NCI-H748 (cell line): Measurements from ENCODE around the gene KANK3.

Experiments used
- DNase-seq: peaks from one replicate; lab custom pipeline; 2025; ENCODE audit not compliant: unreplicated experiment; lab: John Stamatoyannopoulos, UW

KANK3 gene

DNA sequence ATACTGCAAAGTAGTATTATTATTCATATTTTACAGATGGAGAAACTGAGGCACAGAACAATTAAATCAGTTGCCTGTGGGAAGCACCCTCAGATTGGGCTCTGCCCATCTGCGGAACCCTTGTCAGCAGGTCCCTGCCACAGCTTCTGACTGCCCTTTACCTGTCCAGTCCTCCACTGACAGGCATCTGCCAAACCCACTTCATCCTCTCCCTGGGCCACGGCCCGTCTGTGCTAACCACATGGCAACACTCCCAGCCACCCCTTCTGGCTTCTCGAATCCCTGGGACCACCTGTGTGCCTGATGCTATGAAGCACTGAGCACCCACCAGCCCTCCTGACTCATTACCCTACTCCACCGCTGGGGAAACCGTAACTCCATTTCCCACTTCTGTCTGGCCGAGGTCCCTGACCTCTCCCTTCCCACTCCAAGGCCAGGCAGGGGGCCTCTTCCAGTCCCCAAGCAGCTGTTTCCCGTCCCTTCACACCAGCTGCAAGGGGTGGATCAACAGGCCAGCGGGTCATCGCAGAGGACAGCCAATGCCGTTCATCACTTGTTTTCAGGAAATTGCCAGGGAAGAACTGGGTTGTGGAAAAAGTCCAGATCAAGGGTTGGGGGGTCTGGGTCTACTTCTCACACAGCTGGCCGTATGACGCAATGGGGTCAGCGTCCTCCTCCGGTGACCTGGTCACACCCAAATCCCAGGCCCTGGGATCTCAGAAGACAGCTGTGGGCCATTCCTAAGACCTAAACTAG is 2.5 kb downstream of the KANK3 start:
- DNase-seq, result no peak

- DNase-seq, result no peak
These were observed 4.2 kb downstream of the KANK3 start for GRCh38 chr19:8338835-8339234.

GRCh38 chr19:8337728-8338127 is 5.3 kb downstream of the KANK3 start:
- DNase-seq, result no peak

- no peak for DNase-seq
These were observed 6.4 kb downstream of the KANK3 start for GRCh38 chr19:8336660-8337059.

- DNase-seq, result peak; percentile 22
These were observed 6.9 kb downstream of the KANK3 start for GRCh38 chr19:8336072-8336569.

- DNase-seq, result peak; percentile 54
These were observed 7.6 kb downstream of the KANK3 start for GRCh38 chr19:8335343-8336071.

DNA sequence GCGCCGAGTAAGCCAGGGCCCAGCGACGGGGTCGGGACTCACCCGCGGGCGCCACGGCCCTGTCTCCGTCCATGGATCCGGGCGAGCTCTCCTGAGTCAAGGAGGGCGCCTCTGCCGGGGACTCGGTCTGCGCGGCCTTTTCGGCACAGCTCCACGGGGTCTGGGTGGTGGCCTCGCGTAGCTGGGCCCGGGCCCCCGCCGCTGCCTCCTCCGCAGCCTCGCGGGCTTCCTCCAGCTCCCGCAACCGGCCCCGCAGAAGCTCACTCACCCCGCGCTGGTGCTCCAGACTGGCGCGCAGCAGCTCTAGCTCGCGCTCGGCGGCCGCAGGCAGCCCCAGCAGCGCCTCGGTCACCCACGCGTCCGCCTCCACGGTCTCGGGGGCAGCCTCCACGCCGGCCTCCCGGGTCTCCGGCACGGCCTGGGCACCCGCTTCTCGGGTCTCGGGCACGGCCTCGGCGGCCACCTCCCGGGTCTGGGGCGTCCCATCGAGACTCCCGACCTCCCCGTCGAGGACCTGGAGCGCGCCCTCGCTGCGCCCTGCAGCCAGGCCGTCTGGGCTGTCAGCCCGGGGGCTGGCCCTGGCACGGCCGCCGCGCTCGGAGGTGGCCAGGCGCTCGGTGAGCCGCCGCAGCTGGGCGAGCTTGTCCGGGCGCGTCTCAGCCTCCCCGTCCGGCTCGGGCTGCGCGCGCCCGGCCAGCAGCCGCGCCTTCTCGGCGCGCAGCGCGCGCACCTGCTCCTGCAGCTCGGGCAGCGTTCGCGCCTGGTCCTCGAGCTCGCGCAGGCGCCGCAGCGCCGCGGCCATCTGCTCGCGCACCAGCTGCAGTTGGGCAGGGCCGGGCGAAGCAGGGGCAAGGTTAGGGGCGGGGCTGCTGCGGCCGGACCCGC is 8.4 kb downstream of the KANK3 start:
- peak; percentile 85 for DNase-seq

DNA sequence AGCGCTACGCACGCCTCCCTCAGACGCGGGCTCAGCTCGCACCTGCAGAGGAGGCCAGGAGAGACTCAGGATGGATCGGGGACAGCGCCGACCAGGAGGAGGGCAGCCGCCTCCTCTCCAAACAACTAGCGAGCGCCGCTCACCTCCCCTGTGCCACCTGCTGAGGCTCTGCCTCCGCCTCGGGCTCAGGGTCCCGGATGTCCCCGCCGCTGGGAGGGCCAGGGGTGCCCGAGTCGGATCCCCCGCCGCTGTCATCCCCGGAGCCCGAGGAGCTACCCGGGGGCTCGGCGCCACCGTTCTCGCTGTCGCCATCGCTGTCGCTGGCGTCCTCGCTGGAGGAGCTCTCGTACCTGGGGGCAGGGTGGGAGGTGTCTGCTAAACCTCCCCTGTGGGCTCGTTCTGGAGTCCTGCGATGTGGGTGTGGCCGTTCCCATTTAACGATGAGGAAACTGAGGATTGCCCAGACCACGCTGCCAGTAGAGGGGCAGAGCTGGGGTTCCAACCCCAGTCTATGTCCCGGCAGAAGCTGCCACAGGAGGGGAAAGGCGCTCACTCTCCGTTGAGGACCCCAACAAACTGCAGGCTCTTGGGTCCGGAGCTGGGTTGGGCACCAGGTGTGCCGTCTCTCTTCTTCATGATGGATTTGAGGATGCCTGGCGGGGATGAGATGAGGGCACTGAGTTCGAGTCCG is 9.2 kb downstream of the KANK3 start:
- DNase-seq, result peak; percentile 62

DNA sequence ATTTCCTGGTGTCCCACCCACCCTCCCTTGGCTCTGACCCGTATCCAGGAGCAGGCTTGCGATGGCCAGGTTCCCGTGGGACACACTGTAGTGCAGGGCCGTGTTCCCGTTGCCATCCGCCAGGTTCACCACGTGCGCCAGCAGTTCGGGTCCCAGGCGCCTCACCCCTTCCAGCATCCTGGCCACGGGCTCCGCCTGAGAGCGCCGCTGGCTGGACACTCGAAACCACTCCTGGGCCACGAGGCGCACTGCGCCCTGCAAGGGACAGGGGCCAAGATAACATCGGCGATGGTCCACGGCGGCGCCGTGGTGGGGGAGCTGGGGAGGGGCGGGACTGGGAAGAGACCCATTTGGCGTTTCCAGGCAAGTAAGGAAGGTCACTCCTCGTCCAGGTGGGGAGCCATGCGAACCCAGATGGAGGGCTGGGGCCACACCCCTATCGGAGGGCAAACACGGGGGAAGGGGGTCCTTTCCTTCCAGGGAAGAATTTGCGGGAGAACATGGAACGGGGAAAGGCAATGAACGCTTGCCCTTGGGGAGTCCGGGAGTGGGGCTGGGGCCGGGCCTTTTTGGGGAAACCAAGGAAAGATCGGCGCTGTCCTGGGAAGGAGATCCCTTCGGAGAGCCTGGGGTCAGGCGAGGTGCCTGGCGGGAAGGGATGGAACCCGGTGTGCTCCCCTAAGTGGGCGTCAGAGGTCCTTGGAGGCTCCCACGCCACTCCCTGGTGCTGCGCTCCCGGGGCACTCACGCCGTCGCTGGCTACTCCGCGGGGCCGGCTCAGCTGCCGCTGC is 9.9 kb downstream of the KANK3 start:
- peak; percentile 15 for DNase-seq

- DNase-seq, result no peak
These were observed 11.7 kb downstream of the KANK3 start for GRCh38 chr19:8331263-8331845.

GRCh38 chr19:8329996-8330395 is 13.1 kb downstream of the KANK3 start:
- no peak for DNase-seq

DNA sequence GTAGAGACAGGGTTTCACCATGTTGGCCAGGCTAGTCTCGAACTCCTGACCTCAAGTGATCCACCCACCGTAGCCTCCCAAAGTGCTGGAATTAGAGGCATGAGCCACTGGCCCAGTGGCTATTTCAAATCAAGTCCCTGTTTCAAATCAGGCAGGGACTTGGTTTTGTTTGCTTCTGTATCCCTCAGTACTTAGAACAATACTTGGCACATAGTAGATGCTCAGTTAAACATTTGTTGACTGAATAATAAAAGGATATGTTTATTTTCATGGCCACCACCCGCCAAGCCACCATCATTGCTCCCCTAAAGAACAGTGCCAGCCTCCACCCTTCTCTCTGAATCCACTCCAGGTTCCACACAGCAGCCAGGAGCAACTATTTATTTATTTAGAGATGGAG is 17.6 kb downstream of the KANK3 start:
- DNase-seq, result no peak

DNA sequence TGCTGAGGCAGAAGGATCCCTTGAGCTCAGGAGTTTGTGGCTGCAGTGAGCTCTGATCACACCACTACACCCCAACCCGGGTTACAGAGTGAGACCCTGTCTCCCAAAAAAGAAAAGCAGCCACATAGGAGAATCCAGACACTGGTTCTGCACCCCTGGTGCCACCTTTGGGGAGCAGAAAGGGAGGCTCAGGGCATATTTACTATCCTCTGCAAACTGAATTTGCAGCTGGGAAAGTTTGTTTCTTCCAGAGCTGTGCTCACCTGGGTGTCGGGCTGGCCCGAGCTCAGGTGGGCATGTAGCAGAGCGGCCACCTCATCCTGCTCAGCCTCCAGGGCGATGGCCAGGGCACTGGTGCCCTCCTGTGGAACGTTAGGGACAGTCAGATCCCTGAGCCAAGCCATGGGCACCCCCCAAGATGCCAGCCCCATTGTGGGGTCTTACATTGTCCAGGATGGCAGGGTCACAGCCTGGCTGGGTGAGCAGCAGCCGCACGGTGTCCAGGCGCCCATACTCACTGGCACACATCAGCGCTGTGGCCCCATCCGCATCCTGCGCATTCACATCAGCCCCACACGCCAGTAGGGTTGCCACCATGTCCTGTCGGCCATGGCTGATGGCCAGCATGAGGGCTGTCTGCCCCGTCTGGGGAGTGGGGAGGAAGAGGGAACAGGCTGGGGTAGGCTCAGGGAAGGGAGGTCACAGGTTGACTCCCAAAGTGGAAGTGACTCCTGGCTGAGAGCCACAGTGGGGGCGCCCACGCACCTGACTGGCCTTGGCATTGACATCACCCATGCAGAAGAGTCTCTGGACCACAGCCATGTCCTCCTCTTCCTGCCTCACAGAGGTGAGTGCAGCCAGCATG is 18.6 kb downstream of the KANK3 start:
- DNase-seq, result no peak

GRCh38 chr19:8323781-8324185 is 19.3 kb downstream of the KANK3 start:
- no peak for DNase-seq

DNA sequence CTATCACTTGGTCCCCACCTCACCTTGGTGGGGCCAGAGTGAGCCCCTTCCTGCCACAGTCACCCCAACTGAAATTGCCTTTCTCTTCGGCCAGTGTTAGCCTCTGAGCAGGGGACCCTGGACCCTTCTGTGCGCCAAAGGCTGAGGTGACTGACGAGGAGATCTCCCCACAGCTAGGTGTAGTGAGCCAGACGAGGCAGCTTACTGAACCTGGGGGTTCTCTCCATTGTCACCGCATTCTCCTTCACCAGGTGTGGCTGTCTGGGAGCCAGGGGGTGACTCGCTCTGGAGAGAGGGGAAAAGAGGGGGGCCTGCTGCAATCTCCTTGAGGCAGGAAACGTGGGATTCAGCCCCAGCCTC is 20.4 kb downstream of the KANK3 start:
- DNase-seq, result no peak

- DNase-seq, result no peak
These were observed 20.9 kb downstream of the KANK3 start for GRCh38 chr19:8321986-8322637.

DNA sequence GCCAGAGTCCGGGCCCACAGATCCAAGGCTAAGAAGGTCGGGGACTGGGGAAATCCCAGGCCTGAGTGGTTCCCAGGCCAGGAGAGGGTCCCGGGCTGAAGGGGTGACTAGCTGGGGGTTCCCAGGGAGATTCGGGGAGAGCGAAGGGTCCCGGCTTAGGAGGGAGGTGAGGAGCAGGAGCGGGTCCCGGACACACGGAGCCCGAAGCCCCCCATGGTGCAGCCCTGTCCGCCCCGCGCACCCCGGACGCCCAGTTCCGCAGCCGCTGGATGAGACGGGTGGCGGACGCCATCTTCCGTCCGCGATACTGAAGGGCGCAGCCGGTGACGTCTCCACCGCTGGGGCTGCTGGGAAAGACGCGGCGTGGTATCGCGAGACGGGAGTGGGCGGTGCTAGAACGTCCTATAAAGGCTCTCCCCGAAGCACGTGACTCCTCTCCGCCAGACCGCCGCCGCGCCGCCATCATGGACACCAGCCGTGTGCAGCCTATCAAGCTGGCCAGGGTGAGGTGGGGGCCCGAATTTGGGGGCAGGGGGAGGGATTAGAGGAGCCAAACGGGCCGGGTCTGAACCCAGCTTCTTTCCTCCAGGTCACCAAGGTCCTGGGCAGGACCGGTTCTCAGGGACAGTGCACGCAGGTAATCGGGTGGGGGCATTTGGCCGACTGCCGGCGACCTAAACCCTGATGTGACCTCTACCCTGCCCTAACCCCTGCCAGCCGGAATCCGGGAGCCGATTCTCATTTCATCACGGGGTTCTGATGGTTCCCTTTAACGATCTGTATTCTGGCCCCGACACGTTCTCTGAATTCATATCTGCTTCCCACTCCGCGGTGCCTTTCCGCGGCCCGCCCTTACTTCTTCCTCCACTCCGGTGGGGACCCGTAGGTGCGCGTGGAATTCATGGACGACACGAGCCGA is 21.7 kb downstream of the KANK3 start, which contains the start of the genes NDUFA7 and RPS28:
TSS of gene NDUFA7 (minus strand) at position 309 of the 919 bp plus-strand sequence. CDS start at position 292, 17 bp downstream.
TSS of gene RPS28 (plus strand) at position 430 of the 919 bp plus-strand sequence. CDS start at position 465, 35 bp downstream.
- DNase-seq, result peak; percentile 89
